Chondrocyte (in vitro differentiated cells): ENCODE results near the gene GBE1. TPM values are rescaled to one million over a fixed set of nuclear protein-coding genes. Genes with fewer than 3 reads are reported as not detected.
"Not testable (repeated sequence)": the region's sequence is repeated elsewhere in the genome, so short reads cannot be mapped to it uniquely, and the experiment has no call there.

Source experiments
- DNase-seq: peaks from one replicate; pipeline ENCODE4 v3.0.0; 2021; ENCODE audit warnings: mixed read lengths, low spot score
- H3K27ac Mint-ChIP-seq: one replicate; pipeline ENCODE4 v1.8.0; 2021; ENCODE audit warnings: mild to moderate bottlenecking, moderate library complexity, mixed read lengths; ENCODE audit not compliant: unreplicated experiment
- H3K27me3 Mint-ChIP-seq: 2 replicates; pipeline ENCODE4 v1.8.0; 2021; ENCODE audit warnings: low read depth, mixed read lengths
- H3K36me3 Mint-ChIP-seq: 2 replicates; pipeline ENCODE4 v1.8.0; 2021; ENCODE audit warnings: low read depth, mixed read lengths
- H3K4me1 Mint-ChIP-seq: 2 replicates; pipeline ENCODE4 v1.8.0; 2021; ENCODE audit warnings: low read depth, mild to moderate bottlenecking, mixed read lengths
- H3K4me3 Mint-ChIP-seq: one replicate; pipeline ENCODE4 v1.8.0; 2021; ENCODE audit warnings: mild to moderate bottlenecking, moderate library complexity, mixed read lengths; ENCODE audit not compliant: unreplicated experiment
- H3K9me3 Mint-ChIP-seq: 2 replicates; pipeline ENCODE4 v1.8.0; 2021; ENCODE audit warnings: low read depth, mixed read lengths
- total RNA-seq: library from RNA; stranded (reverse); gene quantifications from 3 replicates; pipeline ENCODE4 v1.2.1, GENCODE V29; 2021
- TF ChIP-seq, protein P1 (sequence below): fragments of 200-600 bp; sonication (generic); IDR thresholded peaks from 2 replicates; pipeline ENCODE4 v1.5.0; 2021; ENCODE audit warnings: antibody characterized with exemption, mild to moderate bottlenecking, moderate library complexity

Gene GBE1
- total RNA-seq, 1 donor from 2014 or later = 53.8 TPM

DNA sequence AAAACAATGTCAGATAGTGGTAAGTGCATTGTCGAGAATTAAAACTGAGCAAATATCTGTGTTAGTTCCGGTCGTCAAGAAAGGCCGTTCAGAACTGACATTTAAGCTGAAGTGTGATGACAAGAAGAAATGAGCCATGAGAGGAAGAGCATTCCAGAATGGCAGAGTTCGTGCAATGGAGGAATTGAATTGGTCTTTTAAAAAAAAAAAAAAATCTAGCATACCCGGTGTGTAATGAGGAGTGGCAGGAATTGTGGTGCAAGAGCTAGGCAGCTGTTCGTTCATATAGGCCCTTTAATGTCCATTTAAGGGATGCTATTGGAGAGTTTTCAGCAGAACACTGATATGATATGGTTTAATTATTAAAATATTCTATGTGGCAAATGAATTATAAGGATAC is 2.6 kb upstream of the GBE1 start:
- H3K27me3 Mint-ChIP-seq = no peaks in the 10 kb centered on the region
- H3K36me3 Mint-ChIP-seq = peaks cover 2% of the 10 kb centered on the region
- H3K4me1 Mint-ChIP-seq = peaks cover 64% of the 10 kb centered on the region
- H3K27ac Mint-ChIP-seq = peak overlapping the region; percentile 75
- TF ChIP-seq, protein P1, sequence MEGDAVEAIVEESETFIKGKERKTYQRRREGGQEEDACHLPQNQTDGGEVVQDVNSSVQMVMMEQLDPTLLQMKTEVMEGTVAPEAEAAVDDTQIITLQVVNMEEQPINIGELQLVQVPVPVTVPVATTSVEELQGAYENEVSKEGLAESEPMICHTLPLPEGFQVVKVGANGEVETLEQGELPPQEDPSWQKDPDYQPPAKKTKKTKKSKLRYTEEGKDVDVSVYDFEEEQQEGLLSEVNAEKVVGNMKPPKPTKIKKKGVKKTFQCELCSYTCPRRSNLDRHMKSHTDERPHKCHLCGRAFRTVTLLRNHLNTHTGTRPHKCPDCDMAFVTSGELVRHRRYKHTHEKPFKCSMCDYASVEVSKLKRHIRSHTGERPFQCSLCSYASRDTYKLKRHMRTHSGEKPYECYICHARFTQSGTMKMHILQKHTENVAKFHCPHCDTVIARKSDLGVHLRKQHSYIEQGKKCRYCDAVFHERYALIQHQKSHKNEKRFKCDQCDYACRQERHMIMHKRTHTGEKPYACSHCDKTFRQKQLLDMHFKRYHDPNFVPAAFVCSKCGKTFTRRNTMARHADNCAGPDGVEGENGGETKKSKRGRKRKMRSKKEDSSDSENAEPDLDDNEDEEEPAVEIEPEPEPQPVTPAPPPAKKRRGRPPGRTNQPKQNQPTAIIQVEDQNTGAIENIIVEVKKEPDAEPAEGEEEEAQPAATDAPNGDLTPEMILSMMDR = no peak
- DNase-seq = no peak
- H3K9me3 Mint-ChIP-seq = peaks cover 2% of the 10 kb centered on the region
- H3K4me3 Mint-ChIP-seq = no peak overlapping the region

DNA sequence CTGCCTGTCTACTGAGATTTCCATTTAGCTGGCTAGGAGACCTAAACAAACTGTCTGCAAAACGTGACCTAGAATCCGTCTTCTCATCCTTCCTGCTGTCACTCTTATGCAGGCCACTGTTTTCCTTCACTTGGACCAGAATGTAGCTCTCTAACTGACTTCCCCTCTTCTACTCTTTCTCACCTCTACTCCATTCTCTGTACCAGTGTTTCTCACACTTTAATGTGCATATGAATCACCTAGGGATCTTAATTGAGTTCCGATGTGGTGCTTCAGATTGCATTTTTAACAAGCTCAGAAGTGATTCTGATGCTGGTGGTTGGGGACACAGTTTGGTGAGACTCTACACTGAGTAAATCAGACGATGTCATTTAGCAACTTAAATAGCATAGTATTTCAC is 1.6 kb upstream of the GBE1 start:
- Mint-ChIP-seq H3K27me3 (no peaks in the 10 kb centered on the region), H3K4me3 (no peak overlapping the region), H3K27ac (peak overlapping the region; percentile 46), H3K9me3 (peaks cover 9% of the 10 kb centered on the region), H3K36me3 (peaks cover 5% of the 10 kb centered on the region), H3K4me1 (peaks cover 73% of the 10 kb centered on the region)
- no peak for DNase-seq
- TF ChIP-seq, protein P1 = no peak

DNA sequence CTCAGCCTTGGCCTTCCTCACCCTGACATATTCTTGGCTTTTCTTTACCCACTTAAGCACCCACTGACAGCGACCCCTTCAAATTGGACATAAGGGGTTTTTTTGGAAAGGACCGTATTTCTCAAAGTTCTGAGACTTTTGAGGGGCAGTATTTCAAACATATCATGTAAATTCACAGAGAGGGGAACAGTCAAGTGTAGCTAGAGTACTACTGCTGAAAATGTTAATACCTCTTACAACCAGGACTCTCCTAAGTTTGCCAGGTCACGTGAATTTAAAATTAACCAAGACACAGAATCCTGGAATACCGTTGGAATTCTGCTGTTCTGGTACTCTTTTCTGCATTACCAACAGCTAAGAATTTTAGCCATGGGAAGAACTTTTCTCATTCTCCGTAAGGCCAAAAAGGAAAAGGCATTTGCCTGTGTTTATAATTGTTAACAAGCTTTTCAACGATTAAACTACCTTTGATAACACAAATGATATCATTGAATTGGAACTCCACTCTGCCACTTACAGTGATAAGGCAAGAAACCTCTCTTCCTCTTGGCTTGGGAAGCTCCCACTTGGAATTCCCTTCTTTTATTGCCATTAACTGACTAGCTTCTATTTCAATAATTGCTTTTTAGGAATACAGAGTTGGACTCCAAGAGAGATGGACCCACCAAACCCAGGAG is 597 bp upstream of the GBE1 start:
- H3K27ac Mint-ChIP-seq = peak overlapping the region; percentile 93
- peaks cover 82% of the 10 kb centered on the region for H3K4me1 Mint-ChIP-seq
- DNase-seq = no peak
- H3K36me3 Mint-ChIP-seq = peaks cover 5% of the 10 kb centered on the region
- H3K9me3 Mint-ChIP-seq = peaks cover 9% of the 10 kb centered on the region
- H3K27me3 Mint-ChIP-seq = no peaks in the 10 kb centered on the region
- TF ChIP-seq, protein P1 = peak; percentile 27
- H3K4me3 Mint-ChIP-seq = peak overlapping the region; percentile 85

DNA sequence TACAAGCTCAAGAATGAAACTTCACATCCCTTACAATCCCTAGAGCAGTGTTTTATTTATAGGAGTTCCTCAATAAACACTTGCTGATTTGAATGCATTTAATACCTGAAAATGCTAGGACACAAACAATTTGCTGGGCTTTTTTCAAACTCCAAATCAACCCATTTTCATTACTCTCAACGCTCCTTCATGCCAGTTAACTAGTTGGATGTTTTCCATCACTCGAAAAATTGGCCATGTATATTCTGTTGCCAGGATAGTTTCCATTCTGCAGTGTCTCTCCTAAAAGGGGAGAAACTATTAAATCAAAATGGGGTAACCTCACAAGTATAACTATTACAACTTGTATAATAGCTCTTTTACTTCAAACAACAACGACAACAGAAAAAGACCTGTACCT is 1.2 kb downstream of the GBE1 start:
- H3K4me1 Mint-ChIP-seq = peaks cover 86% of the 10 kb centered on the region
- H3K36me3 Mint-ChIP-seq = peaks cover 6% of the 10 kb centered on the region
- H3K27ac Mint-ChIP-seq = peak overlapping the region; percentile 100
- H3K27me3 Mint-ChIP-seq = no peaks in the 10 kb centered on the region
- no peak for DNase-seq
- peaks cover 14% of the 10 kb centered on the region for H3K9me3 Mint-ChIP-seq
- TF ChIP-seq, protein P1 = no peak
- peak overlapping the region; percentile 85 for H3K4me3 Mint-ChIP-seq

DNA sequence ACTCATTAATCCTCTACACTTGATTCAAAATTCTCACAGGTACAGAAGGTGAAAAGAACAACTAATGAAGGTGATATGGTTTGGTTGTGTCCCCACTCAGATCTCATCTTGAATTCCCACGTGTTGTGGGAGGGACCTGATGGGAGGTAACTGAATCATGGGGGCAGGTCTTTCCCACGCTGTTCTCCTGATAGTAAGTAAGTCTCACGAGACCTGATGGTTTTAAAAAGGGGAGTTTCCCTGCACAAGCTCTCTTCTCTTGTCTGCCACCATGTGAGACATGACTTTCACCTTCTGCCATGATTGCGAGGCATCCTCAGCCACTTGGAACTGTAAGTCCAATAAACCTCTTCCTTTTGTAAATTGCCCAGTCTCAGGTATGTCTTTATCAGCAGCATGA is 2.7 kb downstream of the GBE1 start:
- H3K4me3 Mint-ChIP-seq, H3K27me3 Mint-ChIP-seq, DNase-seq: not testable (repeated sequence)
- peaks cover 74% of the 10 kb centered on the region for H3K4me1 Mint-ChIP-seq
- peaks cover 28% of the 10 kb centered on the region for H3K9me3 Mint-ChIP-seq
- peaks cover 19% of the 10 kb centered on the region for H3K36me3 Mint-ChIP-seq
- peak overlapping the region; percentile 53 for H3K27ac Mint-ChIP-seq

DNA sequence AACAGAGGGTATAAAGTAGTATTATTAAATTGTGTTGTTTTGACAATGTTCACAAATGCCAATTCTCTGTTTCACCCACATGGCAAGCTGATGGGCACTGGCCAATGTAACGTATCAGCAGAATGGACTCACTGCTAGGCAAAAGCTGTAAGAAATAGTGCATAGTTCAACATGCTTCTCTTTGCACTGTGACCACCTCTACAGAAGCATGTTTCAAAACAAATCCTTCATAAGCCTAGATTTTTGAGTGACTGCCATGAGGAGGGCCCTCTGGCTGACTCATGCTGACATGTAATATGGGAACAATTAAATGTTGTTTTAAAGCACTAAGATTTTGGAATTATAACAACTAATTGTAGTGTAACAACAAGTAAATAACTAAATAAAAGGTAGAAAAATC is 3.2 kb downstream of the GBE1 start:
- DNase-seq = no peak
- H3K27me3 Mint-ChIP-seq = no peaks in the 10 kb centered on the region
- TF ChIP-seq, protein P1 = no peak
- no peak overlapping the region for H3K4me3 Mint-ChIP-seq
- H3K27ac Mint-ChIP-seq = peak overlapping the region; percentile 53
- peaks cover 28% of the 10 kb centered on the region for H3K9me3 Mint-ChIP-seq
- peaks cover 19% of the 10 kb centered on the region for H3K36me3 Mint-ChIP-seq
- H3K4me1 Mint-ChIP-seq = peaks cover 70% of the 10 kb centered on the region
